GM12878 (cell line): ENCODE data around the gene KIAA2012. TPM values are rescaled to one million over a fixed set of nuclear protein-coding genes. Genes with fewer than 3 reads are reported as not detected.

Experiments
- ATAC-seq: fragments of 200-7000 bp; cut with Tn5 transposase; 3 replicates; pipeline ENCODE4 v1.9.1; 2020; ENCODE audit warnings: mild to moderate bottlenecking, moderate library complexity
- BruUV-seq: library from RNA; stranded (reverse); fragments of 400-500 nt; replicated peaks from 2 replicates; lab custom pipeline; 2021; lab: Mats Ljungman, UMichigan
- CTCF ChIA-PET: fragments of 300-600 bp; sonication (Branson Sonifier 250); formaldehyde crosslinking; extraction: SDS; loops from one replicate; lab custom pipeline; 2021; ENCODE audit warnings: inconsistent platforms; lab: Yijun Ruan, JAX
- POLR2A ChIA-PET: fragments of 350-600 bp; formaldehyde crosslinking; extraction: SDS; loops from one replicate; lab custom pipeline; 2021; ENCODE audit warnings: inconsistent platforms; lab: Charles Lee
- RAD21 ChIA-PET: fragments of 300-600 bp; sonication (Branson Sonifier 250); formaldehyde crosslinking; loops from one replicate; lab custom pipeline; 2023; ENCODE audit warnings: antibody characterized with exemption; ENCODE audit not compliant: unreplicated experiment; lab: Charles Lee
- SMC1A ChIA-PET: fragments of 300-600 bp; sonication (Branson Sonifier 250); formaldehyde crosslinking; loops from one replicate; lab custom pipeline; 2023; ENCODE audit not compliant: unreplicated experiment, uncharacterized antibody; lab: Charles Lee
- DNase-seq: peaks from one replicate; pipeline ENCODE4 v3.0.0-alpha.2; 2011; ENCODE audit warnings: low read depth, low spot score
- FAIRE-seq: peaks from 3 replicates; lab custom pipeline; 2011; peaks lifted over from hg19 to GRCh38; lab: Jason Lieb, UNC
- H2AFZ ChIP-seq: 2 replicates; pipeline ENCODE4 v1.6.0; 2011; ENCODE audit warnings: low read depth, low read length, control low read depth; ENCODE audit not compliant: control insufficient read depth
- H3K27ac ChIP-seq: 2 replicates; pipeline ENCODE4 v1.5.1; 2011; ENCODE audit warnings: control low read depth; ENCODE audit not compliant: control insufficient read depth, insufficient read depth
- H3K27me3 ChIP-seq, 2 experiments: replicated peaks in 1 of 2; 2 replicates each; pipeline versions ENCODE4 v1.6.0 to v1.6.1; 2011; ENCODE audit warnings: low read length in 1 of 2; ENCODE audit not compliant: control insufficient read depth in 2 of 2, insufficient read depth in 2 of 2
- H3K36me3 ChIP-seq, 2 experiments: 2 replicates each; pipeline ENCODE4 v1.5.1; 2011; ENCODE audit warnings: low read length in 1 of 2; ENCODE audit not compliant: control insufficient read depth in 2 of 2, insufficient read depth in 2 of 2
- H3K4me1 ChIP-seq: 2 replicates; pipeline ENCODE4 v1.6.1; 2011; ENCODE audit warnings: mild to moderate bottlenecking, low read length, moderate library complexity, mixed read lengths; ENCODE audit not compliant: control insufficient read depth, insufficient read depth
- H3K4me2 ChIP-seq: 2 replicates; pipeline ENCODE4 v1.6.0; 2011; ENCODE audit warnings: control low read depth; ENCODE audit not compliant: control insufficient read depth, insufficient read depth
- H3K4me3 ChIP-seq: fragments of 200-600 bp; sonication (generic); 2 replicates; pipeline ENCODE4 v1.5.1; 2016
- H3K79me2 ChIP-seq: 2 replicates; pipeline ENCODE4 v1.6.0; 2011; ENCODE audit warnings: low read length; ENCODE audit not compliant: control insufficient read depth, insufficient read depth
- H3K9ac ChIP-seq: 2 replicates; pipeline ENCODE4 v1.8.0; 2011; ENCODE audit warnings: low read length, control low read depth, mixed read lengths; ENCODE audit not compliant: control insufficient read depth, insufficient read depth
- H3K9me3 ChIP-seq: replicated peaks from 3 replicates; pipeline ENCODE4 v1.5.1; 2011; ENCODE audit warnings: mild to moderate bottlenecking, low read length; ENCODE audit not compliant: control insufficient read depth, insufficient read depth
- H4K20me1 ChIP-seq: 2 replicates; pipeline ENCODE4 v1.6.0; 2011; ENCODE audit not compliant: control insufficient read depth, insufficient read depth
- BRCA1 ChIP-seq: IDR thresholded peaks from 2 replicates; pipeline ENCODE4 v1.6.1; 2011; ENCODE audit warnings: low read depth, low read length, improper control_type of control experiment
- CUX1 ChIP-seq: IDR thresholded peaks from 2 replicates; pipeline ENCODE4 v1.6.1; 2012; ENCODE audit warnings: improper control_type of control experiment, low read depth, low read length; ENCODE audit not compliant: insufficient replicate concordance
- E2F8 ChIP-seq: fragments of 450-650 bp; IDR thresholded peaks from 2 replicates; pipeline ENCODE4 v1.6.1; 2018; ENCODE audit warnings: mild to moderate bottlenecking, low read depth, moderate library complexity; ENCODE audit not compliant: partially characterized antibody
- GABPA ChIP-seq: IDR thresholded peaks from 2 replicates; pipeline ENCODE4 v1.6.1; 2014; ENCODE audit warnings: antibody characterized with exemption, low read depth, mild to moderate bottlenecking, inconsistent platforms
- HDAC2 ChIP-seq: fragments of 200-600 bp; sonication (generic); IDR thresholded peaks from 2 replicates; pipeline ENCODE4 v1.6.1; 2017
- HDGF ChIP-seq: fragments of 450-650 bp; IDR thresholded peaks from 2 replicates; pipeline ENCODE4 v1.6.1; 2016; ENCODE audit warnings: antibody characterized with exemption
- HSF1 ChIP-seq: fragments of 150-350 bp; IDR thresholded peaks from 2 replicates; pipeline ENCODE4 v1.6.1; 2014; ENCODE audit warnings: mild to moderate bottlenecking, low read depth, low read length
- KAT2A ChIP-seq: conservative IDR thresholded peaks from 2 replicates; pipeline ENCODE4 v1.6.1; 2011; ENCODE audit warnings: low read depth, low read length; ENCODE audit not compliant: control insufficient read depth
- NR2F1 ChIP-seq: fragments of 450-650 bp; conservative IDR thresholded peaks from 2 replicates; pipeline ENCODE4 v1.6.1; 2017; ENCODE audit warnings: mild to moderate bottlenecking
- PAX5 ChIP-seq: IDR thresholded peaks from 2 replicates; pipeline ENCODE4 v1.6.1; 2011; ENCODE audit warnings: low read depth, low read length, borderline replicate concordance
- POLR2A ChIP-seq: IDR thresholded peaks from 2 replicates; pipeline ENCODE4 v1.6.1; 2011; ENCODE audit warnings: low read depth, mild to moderate bottlenecking, low read length
- SMAD5 ChIP-seq: IDR thresholded peaks from 2 replicates; pipeline ENCODE4 v1.6.1; 2016; ENCODE audit warnings: antibody characterized with exemption, low read depth
- USF2 ChIP-seq: IDR thresholded peaks from 2 replicates; pipeline ENCODE4 v1.6.1; 2011; ENCODE audit warnings: low read depth, low read length, improper control_type of control experiment, borderline replicate concordance
- WGBS: methylation state at CpG from one replicate; pipeline ENCODE4 v1.1.6; 2016; ENCODE audit warnings: low lambda C conversion rate; ENCODE audit not compliant: insufficient replicate concordance, insufficient coverage; ENCODE audit errors: missing lambda C conversion rate; 5-methylcytosine and 5-hydroxymethylcytosine counted together
- in situ Hi-C: fragments of 300-500 bp; cut with MboI; formaldehyde crosslinking; loops from 9 replicates; pipeline ENCODE4 v1.14.3; 2018; ENCODE audit warnings: mixed read lengths
- intact Hi-C: fragments of 100-400 bp; cut with micrococcal nuclease; formaldehyde crosslinking; loops from one replicate; pipeline ENCODE4 v1.14.2; 2022; ENCODE audit not compliant: unreplicated experiment
- polyA plus RNA-seq, 11 experiments: library from polyadenylated mRNA; depleted of rRNA in 4 of 11; unstranded in 6 of 11; stranded (reverse) in 5 of 11; fragments of >200 nt; fragmentation: Nextera tagmentation in 4 of 11; fragmentation: Illumina TruSeq in 1 of 11; extraction: Ambion mirVana in 4 of 11; extraction: Trizol in 1 of 11; gene quantifications; 1 replicate in 1 of 11; 2 replicates in 10 of 11; pipeline versions ENCODE4 v1.2.1 to v1.2.3, GENCODE V29; 2011 to 2016; ENCODE audit warnings: inconsistent platforms in 2 of 11, missing spikeins in 2 of 11, low read depth in 1 of 11
- total RNA-seq, 4 experiments: library from RNA; depleted of rRNA in 3 of 4; stranded (reverse); fragments of >200 nt in 3 of 4; fragmentation: Illumina TruSeq in 1 of 4; extraction: Trizol in 1 of 4; gene quantifications; 2 replicates each; pipeline versions ENCODE4 v1.2.1 to v1.2.3, GENCODE V29; 2013 to 2021

Gene KIAA2012
- total and polyA plus RNA-seq, 10 of the 15 experiments (the other 5 are each of a cell fraction or from before 2014, with no cell fraction given): 0.03 TPM; not detected in 9

GRCh38 chr2:202193881-202194353 is 120.9 kb downstream of the KIAA2012 start (continued):
- TF ChIP-seq NR2F1 (no peak), BRCA1 (no peak), HDGF (no peak)

GRCh38 chr2:202194418-202194817 is 121.4 kb downstream of the KIAA2012 start:
- Histone ChIP-seq H4K20me1 (no peaks in the 10 kb centered on the region), H3K4me1 (no peaks in the 10 kb centered on the region), H3K79me2 (no peaks in the 10 kb centered on the region), H3K27me3 (no peaks in the 10 kb centered on the region; a peak in 1 of 4 replicates), H3K27ac (no peak overlapping the region), H3K4me3 (no peak overlapping the region), H3K9me3 (no peaks in the 10 kb centered on the region), H3K4me2 (no peak overlapping the region), H3K9ac (no peak overlapping the region), H3K36me3 (no peaks in the 10 kb centered on the region), H2AFZ (no peak overlapping the region)
- WGBS: 83% methylated on average over 3 of the region's 3 CpGs
- intact Hi-C loops (no loop called here), in situ Hi-C loops (no loop called here)
- FAIRE-seq (no peak), DNase-seq (no peak), ATAC-seq (no peak)
- ChIA-PET POLR2A (no interaction called here), RAD21 (no interaction called here), CTCF (no interaction called here), SMC1A (no interaction called here)
- no TSS peak for BruUV-seq
- no peak for TF ChIP-seq HSF1
- TF ChIP-seq USF2: no peak
- TF ChIP-seq HDGF: no peak
- no peak for TF ChIP-seq CUX1
- no peak for TF ChIP-seq GABPA
- TF ChIP-seq POLR2A: no peak
- no peak for TF ChIP-seq SMAD5
- no peak for TF ChIP-seq PAX5
- no peak for TF ChIP-seq HDAC2
- no peak for TF ChIP-seq E2F8
- TF ChIP-seq KAT2A: no peak
